H1 (cell line): ENCODE measurements around the gene POLR3H. TPM values are rescaled to one million over a fixed set of nuclear protein-coding genes. Genes with fewer than 3 reads are reported as not detected.

Experiments used
- CTCF ChIA-PET: fragments of 300-600 bp; sonication (Branson Sonifier 250); formaldehyde crosslinking; loops from one replicate; lab custom pipeline; 2021; ENCODE audit not compliant: partially characterized antibody; lab: Charles Lee
- POLR2A ChIA-PET: fragments of 300-600 bp; sonication (Branson Sonifier 250); formaldehyde crosslinking; loops from one replicate; lab custom pipeline; 2021; ENCODE audit warnings: inconsistent platforms; ENCODE audit not compliant: partially characterized antibody; lab: Charles Lee
- DNase-seq, 2 experiments: peaks; one replicate each; pipeline versions ENCODE4 v3.0.0 to v3.0.0-alpha.2; 2010 to 2022; ENCODE audit warnings: low spot score in 2 of 2, low read depth in 1 of 2, mixed read lengths in 1 of 2
- FAIRE-seq: peaks from 2 replicates; lab custom pipeline; 2011; peaks lifted over from hg19 to GRCh38; lab: Jason Lieb, UNC
- H2AFZ ChIP-seq: 2 replicates; pipeline ENCODE4 v1.8.1; 2012; ENCODE audit warnings: low read length, inconsistent platforms
- H2AK5ac ChIP-seq: 2 replicates; pipeline ENCODE4 v1.6.1; 2013; ENCODE audit warnings: low read depth, low read length
- H2BK120ac ChIP-seq: replicated peaks from 2 replicates; pipeline ENCODE3; 2013; ENCODE audit warnings: low read depth, low read length, inconsistent platforms
- H2BK12ac ChIP-seq: 2 replicates; pipeline ENCODE4 v1.6.1; 2013; ENCODE audit warnings: low read depth, low read length
- H2BK15ac ChIP-seq: 2 replicates; pipeline ENCODE4 v1.6.1; 2013; ENCODE audit warnings: low read length
- H2BK20ac ChIP-seq: 2 replicates; pipeline ENCODE4 v1.6.1; 2013; ENCODE audit warnings: low read length
- H2BK5ac ChIP-seq: 2 replicates; pipeline ENCODE4 v1.6.1; 2013; ENCODE audit warnings: low read depth, low read length
- H3K14ac ChIP-seq: 2 replicates; pipeline ENCODE4 v1.6.1; 2013; ENCODE audit warnings: inconsistent platforms; ENCODE audit not compliant: insufficient read length
- H3K18ac ChIP-seq: 2 replicates; pipeline ENCODE4 v1.6.1; 2013; ENCODE audit warnings: low read length; ENCODE audit errors: extremely low read depth
- H3K23ac ChIP-seq: 2 replicates; pipeline ENCODE4 v1.6.1; 2013; ENCODE audit warnings: inconsistent platforms; ENCODE audit not compliant: insufficient read length
- H3K23me2 ChIP-seq: 2 replicates; pipeline ENCODE4 v1.6.1; 2013; ENCODE audit warnings: low read depth, low read length
- H3K27ac ChIP-seq: 2 replicates; pipeline ENCODE4 v1.6.1; 2011; ENCODE audit warnings: low read depth, low read length, inconsistent platforms
- H3K27me3 ChIP-seq, 4 experiments: replicated peaks in 1 of 4; 1 replicate in 1 of 4; 2 replicates in 3 of 4; pipeline versions ENCODE4 v1.6.1 to v1.8.1; 2011 to 2013; ENCODE audit warnings: low read length in 3 of 4, mild to moderate bottlenecking in 3 of 4, inconsistent platforms in 2 of 4, mixed read lengths in 2 of 4, moderate library complexity in 1 of 4; ENCODE audit not compliant: control insufficient read depth in 3 of 4, insufficient read depth in 3 of 4; ENCODE audit errors: extremely low read depth in 1 of 4
- H3K36me3 ChIP-seq, 4 experiments: 2 replicates each; pipeline versions ENCODE4 v1.6.1 to v1.8.1; 2011 to 2013; ENCODE audit warnings: mild to moderate bottlenecking in 4 of 4, low read length in 3 of 4, moderate library complexity in 2 of 4, control low read depth in 1 of 4, inconsistent platforms in 1 of 4; ENCODE audit not compliant: insufficient read depth in 4 of 4, control insufficient read depth in 2 of 4
- H3K4ac ChIP-seq: replicated peaks from 2 replicates; pipeline ENCODE3; 2013; ENCODE audit warnings: low read length, low read depth, mixed read lengths, inconsistent platforms; ENCODE audit not compliant: insufficient read length
- H3K4me1 ChIP-seq, 4 experiments: replicated peaks in 1 of 4; 1 replicate in 1 of 4; 2 replicates in 3 of 4; pipeline versions ENCODE4 v1.6.1 to v1.8.1; 2011 to 2013; ENCODE audit warnings: low read length in 3 of 4, inconsistent platforms in 2 of 4, mixed read lengths in 1 of 4; ENCODE audit not compliant: insufficient read depth in 4 of 4, control insufficient read depth in 3 of 4
- H3K4me2 ChIP-seq, 2 experiments: 2 replicates each; pipeline versions ENCODE4 v1.6.1 to v1.8.1; 2011 to 2013; ENCODE audit warnings: low read depth in 2 of 2, low read length in 2 of 2, control low read depth in 1 of 2, inconsistent platforms in 1 of 2, mild to moderate bottlenecking in 1 of 2; ENCODE audit not compliant: insufficient read depth in 1 of 2
- H3K4me3 ChIP-seq, 4 experiments: fragments of 200-600, 300-600 bp in 1 of 4; sonication (generic), shearing (Covaris generic), sonication (Bioruptor Twin) in 1 of 4; 2 replicates each; pipeline versions ENCODE4 v1.5.1 to v1.8.1; 2011 to 2016; ENCODE audit warnings: low read length in 4 of 4, low read depth in 3 of 4, control low read depth in 2 of 4, inconsistent platforms in 2 of 4, mild to moderate bottlenecking in 2 of 4, mixed read lengths in 1 of 4, moderate library complexity in 1 of 4; ENCODE audit not compliant: insufficient read depth in 2 of 4; ENCODE audit errors: extremely low read depth in 1 of 4
- H3K56ac ChIP-seq: replicated peaks from 2 replicates; pipeline ENCODE3; 2013; ENCODE audit warnings: low read depth, mild to moderate bottlenecking, mixed read lengths, low read length, inconsistent platforms; ENCODE audit not compliant: insufficient read length
- H3K79me1 ChIP-seq: 2 replicates; pipeline ENCODE4 v1.6.1; 2013; ENCODE audit warnings: low read depth, low read length, control low read depth
- H3K79me2 ChIP-seq, 2 experiments: 2 replicates each; pipeline versions ENCODE4 v1.6.1 to v1.8.1; 2012 to 2013; ENCODE audit warnings: low read length in 2 of 2, mild to moderate bottlenecking in 2 of 2, inconsistent platforms in 1 of 2; ENCODE audit not compliant: insufficient read depth in 2 of 2, control insufficient read depth in 1 of 2
- H3K9ac ChIP-seq, 4 experiments: replicated peaks in 1 of 4; 1 replicate in 1 of 4; 2 replicates in 3 of 4; pipeline versions ENCODE4 v1.6.1 to v1.8.1; 2011 to 2013; ENCODE audit warnings: low read depth in 3 of 4, low read length in 3 of 4, control low read depth in 2 of 4, mild to moderate bottlenecking in 2 of 4, moderate library complexity in 2 of 4, inconsistent platforms in 1 of 4; ENCODE audit errors: extremely low read depth in 1 of 4
- H3K9me3 ChIP-seq, 2 experiments: 2 replicates each; pipeline versions ENCODE4 v1.6.1 to v1.8.1; 2012 to 2013; ENCODE audit warnings: mild to moderate bottlenecking in 2 of 2, moderate library complexity in 2 of 2, control low read depth in 1 of 2, inconsistent platforms in 1 of 2, low read depth in 1 of 2, low read length in 1 of 2, mixed read lengths in 1 of 2; ENCODE audit not compliant: insufficient read depth in 2 of 2
- H4K20me1 ChIP-seq, 2 experiments: replicated peaks in 1 of 2; 2 replicates each; pipeline versions ENCODE3 to v1.8.1; 2011 to 2013; ENCODE audit warnings: inconsistent platforms in 2 of 2, low read length in 2 of 2, mild to moderate bottlenecking in 1 of 2; ENCODE audit not compliant: insufficient read depth in 2 of 2, control insufficient read depth in 1 of 2
- H4K5ac ChIP-seq: 2 replicates; pipeline ENCODE4 v1.6.1; 2013; ENCODE audit warnings: low read length, low read depth, mixed read lengths, inconsistent platforms; ENCODE audit not compliant: insufficient read length
- H4K8ac ChIP-seq: 2 replicates; pipeline ENCODE4 v1.8.0; 2013; ENCODE audit warnings: mild to moderate bottlenecking, moderate library complexity, low read length, inconsistent platforms; ENCODE audit not compliant: insufficient read depth; ENCODE audit errors: extremely low read depth
- H4K91ac ChIP-seq: replicated peaks from 2 replicates; pipeline ENCODE3; 2013; ENCODE audit warnings: low read length, mixed read lengths, inconsistent platforms; ENCODE audit not compliant: insufficient read length
- CBX8 ChIP-seq: fragments of 300-800, 300-1000 bp; sonication (generic); IDR thresholded peaks from 2 replicates; pipeline ENCODE4 v1.7.1; 2016; ENCODE audit warnings: low read depth, low read length, borderline replicate concordance
- CHD2 ChIP-seq: IDR thresholded peaks from 2 replicates; pipeline ENCODE4 v1.6.1; 2012; ENCODE audit warnings: low read length, improper control_type of control experiment
- RAD21 ChIP-seq, 2 experiments: IDR thresholded peaks in 1 of 2; conservative IDR thresholded peaks in 1 of 2; 2 replicates each; pipeline ENCODE4 v1.6.1; 2011; ENCODE audit warnings: low read depth in 2 of 2, low read length in 2 of 2, improper control_type of control experiment in 1 of 2, inconsistent platforms in 1 of 2, mild to moderate bottlenecking in 1 of 2, moderate library complexity in 1 of 2
- SP1 ChIP-seq: IDR thresholded peaks from 2 replicates; pipeline ENCODE4 v1.6.1; 2011; ENCODE audit warnings: low read depth, low read length
- TAF1 ChIP-seq: IDR thresholded peaks from 2 replicates; pipeline ENCODE4 v1.6.1; 2011; ENCODE audit warnings: mild to moderate bottlenecking, low read depth, low read length
- WGBS, 2 experiments: shearing (Covaris generic) in 1 of 2; methylation state at CpG; one replicate each; pipeline versions ENCODE4 v1.1.6 to v1.1.7; 2013 to 2015; ENCODE audit warnings: low lambda C conversion rate in 2 of 2, mixed read lengths in 2 of 2, inconsistent platforms in 1 of 2, low coverage in 1 of 2, missing lambda C conversion rate in 1 of 2; ENCODE audit not compliant: insufficient replicate concordance in 2 of 2, insufficient coverage in 1 of 2, insufficient read length in 1 of 2; ENCODE audit errors: extremely low coverage in 1 of 2, missing lambda C conversion rate in 1 of 2; 5-methylcytosine and 5-hydroxymethylcytosine counted together
- polyA plus RNA-seq, 7 experiments: library from polyadenylated mRNA; depleted of rRNA in 3 of 7; stranded (reverse) in 5 of 7; unstranded in 2 of 7; fragments of >200 nt in 5 of 7; fragments of 200-250 nt in 2 of 7; gene quantifications; 1 replicate in 5 of 7; 2 replicates in 1 of 7; 4 replicates in 1 of 7; pipeline versions ENCODE4 v1.2.1 to v1.2.3, GENCODE V29; 2011 to 2013; ENCODE audit warnings: missing spikeins in 2 of 7, mixed read lengths in 2 of 7
- total RNA-seq: library from RNA; stranded (reverse); fragmentation: NEBNext Ultra II Directional; extraction: Animal tissue kit (Norgen Biotek cat#: 25700); gene quantifications from 2 replicates; pipeline ENCODE4 v1.2.1, GENCODE V29; 2021
- TF ChIP-seq, protein P1 (sequence below), 3 experiments: IDR thresholded peaks; 1 replicate in 2 of 3; 2 replicates in 1 of 3; pipeline versions ENCODE4 v1.5.1 to v1.6.1; 2011; ENCODE audit warnings: low read length in 3 of 3, mild to moderate bottlenecking in 3 of 3, inconsistent platforms in 2 of 3, low read depth in 1 of 3, moderate library complexity in 1 of 3; ENCODE audit not compliant: insufficient read depth in 1 of 3; ENCODE audit errors: control extremely low read depth in 1 of 3

Gene POLR3H
- total and polyA plus RNA-seq, 2 of the 8 experiments (the other 6 are each of a cell fraction or from before 2014, with no cell fraction given), result 29.7 to 39.2 TPM

DNA sequence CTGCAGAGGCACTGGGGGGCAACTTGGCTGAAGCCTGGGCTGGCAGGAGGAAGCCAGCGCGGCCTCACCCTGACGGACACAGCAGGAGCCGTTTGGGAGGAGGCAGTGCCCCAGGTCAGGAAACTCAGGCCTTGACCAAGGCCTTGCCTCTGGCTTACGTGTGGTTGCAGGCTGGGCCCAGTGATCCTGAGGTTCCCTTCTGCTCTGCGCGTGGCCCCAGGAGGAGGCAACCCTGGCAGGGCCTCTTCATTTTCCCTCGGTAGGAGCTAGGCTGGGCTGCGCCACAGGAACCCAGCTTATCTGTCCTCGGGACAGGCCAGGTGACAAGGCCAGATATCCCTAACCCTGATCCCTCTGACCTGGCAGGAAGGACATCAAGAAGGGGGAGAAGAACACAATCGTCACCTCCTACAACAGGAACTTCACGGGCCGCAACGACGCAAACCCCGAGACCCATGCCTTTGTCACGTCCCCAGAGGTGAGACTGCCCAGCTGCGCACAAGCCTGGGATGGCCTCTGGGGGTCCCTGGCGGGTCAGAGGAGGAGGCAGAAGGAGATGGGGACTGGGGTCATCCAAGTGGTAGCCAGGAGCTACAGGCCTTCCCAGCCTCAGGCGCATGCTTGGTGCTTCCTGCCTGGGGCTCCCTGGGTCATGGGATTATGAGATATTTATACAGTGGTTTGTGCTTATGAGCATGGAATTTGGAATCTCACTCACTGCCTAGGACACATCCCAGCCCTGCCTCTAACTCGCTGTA, 20.6 kb downstream of the POLR3H start:
- Histone ChIP-seq H4K91ac (no peak overlapping the region), H4K8ac (no peak overlapping the region), H3K4me3 (no peak overlapping the region), H3K4me1 (no peaks in the 10 kb centered on the region; a peak in 1 of 7 replicates), H3K9ac (no peak overlapping the region), H2AK5ac (no peak overlapping the region), H4K20me1 (peaks cover 10 to 17% of the 10 kb centered on the region in 2 experiments), H3K4ac (no peak overlapping the region), H4K5ac (no peak overlapping the region), H3K23me2 (no peaks in the 10 kb centered on the region), H2BK20ac (no peak overlapping the region), H3K18ac (no peak overlapping the region), H2AFZ (no peak overlapping the region), H3K27me3 (no peaks in the 10 kb centered on the region), H2BK120ac (no peak overlapping the region), H3K4me2 (no peak overlapping the region), H3K14ac (no peak overlapping the region), H2BK12ac (0 out of 2 replicates have a peak overlapping the region, but pooled peaks have one; percentile 19), H2BK5ac (peak overlapping the region; percentile 35; the same call in 1 of the 2 replicates), H3K27ac (no peak overlapping the region), H3K56ac (no peak overlapping the region), H3K23ac (no peak overlapping the region), H2BK15ac (no peak overlapping the region), H3K9me3 (no peaks in the 10 kb centered on the region), H3K79me2 (no peaks in the 10 kb centered on the region), H3K36me3 (peaks cover 11 to 31% (median 18%) of the 10 kb centered on the region in 4 experiments), H3K79me1 (no peaks in the 10 kb centered on the region)
- WGBS, 2 experiments, result 92% methylated on average over 14 of the region's 21 CpGs; no CpG with 5 or more reads in 1 of the 2 experiments
- no peak for TF ChIP-seq CHD2
- TF ChIP-seq, protein P1, sequence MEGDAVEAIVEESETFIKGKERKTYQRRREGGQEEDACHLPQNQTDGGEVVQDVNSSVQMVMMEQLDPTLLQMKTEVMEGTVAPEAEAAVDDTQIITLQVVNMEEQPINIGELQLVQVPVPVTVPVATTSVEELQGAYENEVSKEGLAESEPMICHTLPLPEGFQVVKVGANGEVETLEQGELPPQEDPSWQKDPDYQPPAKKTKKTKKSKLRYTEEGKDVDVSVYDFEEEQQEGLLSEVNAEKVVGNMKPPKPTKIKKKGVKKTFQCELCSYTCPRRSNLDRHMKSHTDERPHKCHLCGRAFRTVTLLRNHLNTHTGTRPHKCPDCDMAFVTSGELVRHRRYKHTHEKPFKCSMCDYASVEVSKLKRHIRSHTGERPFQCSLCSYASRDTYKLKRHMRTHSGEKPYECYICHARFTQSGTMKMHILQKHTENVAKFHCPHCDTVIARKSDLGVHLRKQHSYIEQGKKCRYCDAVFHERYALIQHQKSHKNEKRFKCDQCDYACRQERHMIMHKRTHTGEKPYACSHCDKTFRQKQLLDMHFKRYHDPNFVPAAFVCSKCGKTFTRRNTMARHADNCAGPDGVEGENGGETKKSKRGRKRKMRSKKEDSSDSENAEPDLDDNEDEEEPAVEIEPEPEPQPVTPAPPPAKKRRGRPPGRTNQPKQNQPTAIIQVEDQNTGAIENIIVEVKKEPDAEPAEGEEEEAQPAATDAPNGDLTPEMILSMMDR (IDR thresholded peaks at IDR 0.05; ENCODE audit: control extremely low read depth in 1 of 3, insufficient read depth in 1 of 3, low read depth in 1 of 3, low read length in 3 of 3), result peak; percentile 33 to 51 (median 49)
- TF ChIP-seq SP1, result no peak
- no peak for TF ChIP-seq TAF1
- no peak for TF ChIP-seq CBX8
- TF ChIP-seq RAD21 (IDR thresholded peaks at IDR 0.05 in 1 of 2, conservative IDR thresholded peaks at IDR 0.05 in 1 of 2; ENCODE audit: low read depth in 2 of 2, low read length in 2 of 2), result peak; percentile 17 to 36; a peak in 3 of 4 replicates
- FAIRE-seq (no peak), DNase-seq (no peak)
- ChIA-PET POLR2A (interaction anchor here (0.7 to 4.0 kb wide), 12 partner anchors 9 to 120 kb away, joined by 3 to 22 read pairs (median 8); partner anchors contain the start of genes ACO2, PHF5A and TOB2), CTCF (interaction anchor here (0.6 to 4.1 kb wide), 19 partner anchors 9 to 170 kb away, joined by 3 to 28 read pairs (median 4); partner anchors contain the start of genes TEF and TOB2)
